Neural cell (in vitro differentiated cells): ENCODE data around the gene NOP14. TPM values are rescaled to one million over a fixed set of nuclear protein-coding genes. Genes with fewer than 3 reads are reported as not detected.

ENCODE experiments used
- H2AFZ ChIP-seq: fragments of 200-600, 300-800 bp; sonication (generic), shearing (Covaris generic); 2 replicates; pipeline ENCODE4 v1.6.0; 2014; ENCODE audit warnings: low read depth, mild to moderate bottlenecking, antibody characterized with exemption, low read length, moderate library complexity
- H3F3A ChIP-seq: fragments of 200-600 bp; shearing (Covaris generic); 2 replicates; pipeline ENCODE4 v1.6.1; 2016; ENCODE audit warnings: mild to moderate bottlenecking, moderate library complexity, mixed read lengths, antibody characterized with exemption, low read length; ENCODE audit not compliant: insufficient read depth, poor library complexity, severe bottlenecking
- H3K27ac ChIP-seq: fragments of 200-600, 300-800 bp; sonication (generic), shearing (Covaris generic); 2 replicates; pipeline ENCODE4 v1.5.1; 2014; ENCODE audit warnings: mild to moderate bottlenecking, low read length, moderate library complexity
- H3K27me3 ChIP-seq: fragments of 300-800, 200-600 bp; sonication (generic), shearing (Covaris generic); 2 replicates; pipeline ENCODE4 v1.6.0; 2014; ENCODE audit warnings: mild to moderate bottlenecking, low read depth, low read length, moderate library complexity; ENCODE audit not compliant: insufficient read depth
- H3K36me3 ChIP-seq: fragments of 300-800, 200-600 bp; sonication (generic), shearing (Covaris generic); 2 replicates; pipeline ENCODE4 v1.5.1; 2014; ENCODE audit warnings: mild to moderate bottlenecking, antibody characterized with exemption, low read length, moderate library complexity; ENCODE audit not compliant: insufficient read depth
- H3K4me2 ChIP-seq: fragments of 300-800, 200-600 bp; sonication (generic), shearing (Covaris generic); 2 replicates; pipeline ENCODE4 v1.6.0; 2014; ENCODE audit warnings: mild to moderate bottlenecking, low read length
- H3K4me3 ChIP-seq: fragments of 300-800, 200-600 bp; sonication (generic), shearing (Covaris generic); 2 replicates; pipeline ENCODE4 v1.5.1; 2014; ENCODE audit warnings: mild to moderate bottlenecking, low read length, moderate library complexity
- H3K79me2 ChIP-seq: fragments of 200-600 bp; shearing (Covaris generic); replicated peaks from 2 replicates; pipeline ENCODE4 v1.6.0; 2014; ENCODE audit warnings: mild to moderate bottlenecking, low read length, moderate library complexity; ENCODE audit not compliant: insufficient read depth
- H3K9ac ChIP-seq: fragments of 300-800, 200-600 bp; sonication (generic), shearing (Covaris generic); 2 replicates; pipeline ENCODE4 v1.6.1; 2016; ENCODE audit warnings: mild to moderate bottlenecking, low read length, mixed read lengths
- H3K9me2 ChIP-seq: fragments of 200-600 bp; shearing (Covaris generic); 2 replicates; pipeline ENCODE4 v1.6.1; 2016; ENCODE audit warnings: mild to moderate bottlenecking, low read length, mixed read lengths; ENCODE audit not compliant: insufficient read depth
- H3K9me3 ChIP-seq: fragments of 200-600, 300-800 bp; sonication (generic), shearing (Covaris generic); 2 replicates; pipeline ENCODE4 v1.6.1; 2016; ENCODE audit warnings: mild to moderate bottlenecking, mixed run types, low read length, moderate library complexity, mixed read lengths
- H4K20me1 ChIP-seq: fragments of 200-600 bp; shearing (Covaris generic); 2 replicates; pipeline ENCODE4 v1.6.1; 2016; ENCODE audit warnings: mild to moderate bottlenecking, mixed run types; ENCODE audit not compliant: insufficient read depth
- CTCF ChIP-seq: fragments of 450-650 bp; IDR thresholded peaks from 2 replicates; pipeline ENCODE4 v1.5.1; 2014; ENCODE audit warnings: antibody characterized with exemption, mild to moderate bottlenecking, moderate library complexity; ENCODE audit not compliant: poor library complexity, severe bottlenecking
- EP300 ChIP-seq: fragments of 450-650 bp; conservative IDR thresholded peaks from 2 replicates; pipeline ENCODE4 v1.6.1; 2014; ENCODE audit warnings: antibody characterized with exemption, mild to moderate bottlenecking, moderate library complexity; ENCODE audit not compliant: poor library complexity, severe bottlenecking
- EZH2 ChIP-seq: fragments of 200-600, 300-800 bp; shearing (Covaris generic), sonication (generic); IDR thresholded peaks from 2 replicates; pipeline ENCODE4 v1.6.1; 2014; ENCODE audit warnings: antibody characterized with exemption, low read length, borderline replicate concordance, mild to moderate bottlenecking; ENCODE audit not compliant: insufficient read depth, poor library complexity, severe bottlenecking
- MXI1 ChIP-seq: fragments of 450-650 bp; conservative IDR thresholded peaks from 2 replicates; pipeline ENCODE4 v1.6.1; 2014; ENCODE audit warnings: antibody characterized with exemption, mild to moderate bottlenecking; ENCODE audit not compliant: poor library complexity, severe bottlenecking
- POLR2AphosphoS5 ChIP-seq: IDR thresholded peaks from 2 replicates; pipeline ENCODE4 v1.6.1; 2012
- RAD21 ChIP-seq: fragments of 450-650 bp; conservative IDR thresholded peaks from 2 replicates; pipeline ENCODE4 v1.6.1; 2014; ENCODE audit warnings: antibody characterized with exemption, mild to moderate bottlenecking, moderate library complexity
- SMC3 ChIP-seq: fragments of 450-650 bp; conservative IDR thresholded peaks from 2 replicates; pipeline ENCODE4 v1.6.1; 2014; ENCODE audit warnings: antibody characterized with exemption, mild to moderate bottlenecking, moderate library complexity; ENCODE audit not compliant: poor library complexity
- TAF1 ChIP-seq: IDR thresholded peaks from 2 replicates; pipeline ENCODE4 v1.6.1; 2012; ENCODE audit warnings: low read depth
- polyA plus RNA-seq: library from polyadenylated mRNA; depleted of rRNA; stranded (reverse); fragments of >200 nt; gene quantifications from 2 replicates; pipeline ENCODE4 v1.2.3, GENCODE V29; 2014
- TF ChIP-seq, protein P1 (sequence below): IDR thresholded peaks from 2 replicates; pipeline ENCODE4 v1.6.1; 2012; ENCODE audit warnings: borderline replicate concordance

The NOP14 gene
- polyA plus RNA-seq, 1 donor from 2014 or later: 6.3 TPM

DNA sequence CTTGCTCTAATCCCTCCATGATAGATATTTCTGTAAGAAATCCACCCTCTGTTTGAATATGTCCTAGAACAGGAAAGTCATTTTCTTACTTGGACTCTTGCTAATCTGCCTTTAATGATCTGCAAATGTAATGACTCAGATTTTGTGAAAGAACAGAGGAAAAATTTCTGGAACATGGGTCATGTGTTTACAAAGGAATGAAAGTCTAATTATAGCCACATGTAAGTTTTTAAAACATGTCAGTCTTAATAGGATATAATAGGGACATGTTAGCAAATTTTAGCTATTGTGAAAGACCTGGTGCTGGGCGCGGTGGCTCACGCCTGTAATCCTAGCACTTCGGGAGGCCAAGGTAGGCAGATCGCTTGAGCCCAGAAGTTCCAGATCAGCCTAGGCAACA is 47.8 kb upstream of the NOP14 start:
- H3K9me3 ChIP-seq: no peaks in the 10 kb centered on the region
- TF ChIP-seq SMC3 (no peak), MXI1 (no peak), EZH2 (no peak), RAD21 (no peak), TAF1 (no peak), CTCF (no peak), EP300 (no peak), POLR2AphosphoS5 (no peak)
- TF ChIP-seq, protein P1, sequence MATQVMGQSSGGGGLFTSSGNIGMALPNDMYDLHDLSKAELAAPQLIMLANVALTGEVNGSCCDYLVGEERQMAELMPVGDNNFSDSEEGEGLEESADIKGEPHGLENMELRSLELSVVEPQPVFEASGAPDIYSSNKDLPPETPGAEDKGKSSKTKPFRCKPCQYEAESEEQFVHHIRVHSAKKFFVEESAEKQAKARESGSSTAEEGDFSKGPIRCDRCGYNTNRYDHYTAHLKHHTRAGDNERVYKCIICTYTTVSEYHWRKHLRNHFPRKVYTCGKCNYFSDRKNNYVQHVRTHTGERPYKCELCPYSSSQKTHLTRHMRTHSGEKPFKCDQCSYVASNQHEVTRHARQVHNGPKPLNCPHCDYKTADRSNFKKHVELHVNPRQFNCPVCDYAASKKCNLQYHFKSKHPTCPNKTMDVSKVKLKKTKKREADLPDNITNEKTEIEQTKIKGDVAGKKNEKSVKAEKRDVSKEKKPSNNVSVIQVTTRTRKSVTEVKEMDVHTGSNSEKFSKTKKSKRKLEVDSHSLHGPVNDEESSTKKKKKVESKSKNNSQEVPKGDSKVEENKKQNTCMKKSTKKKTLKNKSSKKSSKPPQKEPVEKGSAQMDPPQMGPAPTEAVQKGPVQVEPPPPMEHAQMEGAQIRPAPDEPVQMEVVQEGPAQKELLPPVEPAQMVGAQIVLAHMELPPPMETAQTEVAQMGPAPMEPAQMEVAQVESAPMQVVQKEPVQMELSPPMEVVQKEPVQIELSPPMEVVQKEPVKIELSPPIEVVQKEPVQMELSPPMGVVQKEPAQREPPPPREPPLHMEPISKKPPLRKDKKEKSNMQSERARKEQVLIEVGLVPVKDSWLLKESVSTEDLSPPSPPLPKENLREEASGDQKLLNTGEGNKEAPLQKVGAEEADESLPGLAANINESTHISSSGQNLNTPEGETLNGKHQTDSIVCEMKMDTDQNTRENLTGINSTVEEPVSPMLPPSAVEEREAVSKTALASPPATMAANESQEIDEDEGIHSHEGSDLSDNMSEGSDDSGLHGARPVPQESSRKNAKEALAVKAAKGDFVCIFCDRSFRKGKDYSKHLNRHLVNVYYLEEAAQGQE: no peak
- no peaks in the 10 kb centered on the region for H3K79me2 ChIP-seq
- H3K9ac ChIP-seq: no peak overlapping the region
- no peaks in the 10 kb centered on the region for H3F3A ChIP-seq
- no peaks in the 10 kb centered on the region for H3K27me3 ChIP-seq
- H3K9me2 ChIP-seq: no peaks in the 10 kb centered on the region
- no peaks in the 10 kb centered on the region for H3K36me3 ChIP-seq
- H3K4me3 ChIP-seq: no peak overlapping the region
- no peak overlapping the region for H3K27ac ChIP-seq
- H4K20me1 ChIP-seq: no peaks in the 10 kb centered on the region
- H2AFZ ChIP-seq: no peak overlapping the region
- no peak overlapping the region for H3K4me2 ChIP-seq

GRCh38 chr4:3010577-3010976 is 47.4 kb upstream of the NOP14 start:
- no peaks in the 10 kb centered on the region for H3K36me3 ChIP-seq
- no peak overlapping the region for H3K4me2 ChIP-seq
- TF ChIP-seq EP300: no peak
- TF ChIP-seq TAF1: no peak
- no peak overlapping the region for H3K4me3 ChIP-seq
- no peaks in the 10 kb centered on the region for H3K9me3 ChIP-seq
- H3K79me2 ChIP-seq: no peaks in the 10 kb centered on the region
- H3K9me2 ChIP-seq: no peaks in the 10 kb centered on the region
- no peak overlapping the region for H3K9ac ChIP-seq
- no peaks in the 10 kb centered on the region for H3F3A ChIP-seq
- H3K27ac ChIP-seq: no peak overlapping the region
- H4K20me1 ChIP-seq: no peaks in the 10 kb centered on the region
- no peaks in the 10 kb centered on the region for H3K27me3 ChIP-seq
- H2AFZ ChIP-seq: no peak overlapping the region

DNA sequence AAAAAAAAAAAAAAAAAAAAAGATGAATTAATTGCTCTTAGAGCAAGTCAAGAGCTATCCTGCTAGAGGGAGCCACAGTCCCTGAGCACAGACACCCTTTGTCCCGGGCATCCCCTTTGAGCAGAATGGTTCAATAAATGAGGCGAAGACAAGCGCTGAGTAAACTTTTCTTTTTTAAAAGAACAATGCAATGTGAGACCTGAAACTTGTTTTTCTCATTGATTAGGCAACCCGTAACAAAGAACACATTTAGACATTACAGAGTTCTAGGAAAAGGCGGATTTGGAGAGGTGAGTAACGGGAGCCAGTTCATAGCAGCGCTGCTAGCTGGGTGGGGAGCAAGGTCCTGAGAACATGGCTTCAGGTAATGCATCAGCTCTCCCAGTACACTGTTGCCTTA is 46.2 kb upstream of the NOP14 start:
- no peak overlapping the region for H3K4me3 ChIP-seq
- H3K9me3 ChIP-seq: no peaks in the 10 kb centered on the region
- no peak overlapping the region for H3K4me2 ChIP-seq
- no peaks in the 10 kb centered on the region for H3K79me2 ChIP-seq
- H3K9ac ChIP-seq: no peak overlapping the region
- no peaks in the 10 kb centered on the region for H3F3A ChIP-seq
- H3K27ac ChIP-seq: no peak overlapping the region
- no peaks in the 10 kb centered on the region for H3K27me3 ChIP-seq
- H3K9me2 ChIP-seq: no peaks in the 10 kb centered on the region
- H2AFZ ChIP-seq: no peak overlapping the region
- no peaks in the 10 kb centered on the region for H3K36me3 ChIP-seq
- H4K20me1 ChIP-seq: no peaks in the 10 kb centered on the region
- TF ChIP-seq RAD21: no peak
- no peak for TF ChIP-seq SMC3
- no peak for TF ChIP-seq MXI1
- TF ChIP-seq, protein P1: no peak
- TF ChIP-seq EZH2: no peak
- TF ChIP-seq EP300: no peak
- TF ChIP-seq TAF1: no peak
- no peak for TF ChIP-seq POLR2AphosphoS5
- no peak for TF ChIP-seq CTCF
